Skeletal muscle tissue (tissue), 4 donors: Measurements from ENCODE around the gene CNOT11. TPM values are rescaled to one million over a fixed set of nuclear protein-coding genes. Genes with fewer than 3 reads are reported as not detected.
"Not testable (repeated sequence)": the region's sequence is repeated elsewhere in the genome, so short reads cannot be mapped to it uniquely, and the experiment has no call there.

ENCODE experiments used
- H3K27ac ChIP-seq: one replicate; pipeline ENCODE4 v1.7.0; 2013; ENCODE audit warnings: mild to moderate bottlenecking, low read depth, low read length, inconsistent platforms
- H3K27me3 ChIP-seq, 3 donors: one replicate each; pipeline ENCODE4 v1.7.0; 2013; ENCODE audit warnings: low read length in 3 of 3; ENCODE audit not compliant: control insufficient read depth in 3 of 3, insufficient read depth in 3 of 3
- H3K36me3 ChIP-seq, 3 donors: one replicate each; pipeline ENCODE4 v1.7.0; 2013; ENCODE audit warnings: low read length in 3 of 3; ENCODE audit not compliant: control insufficient read depth in 3 of 3, insufficient read depth in 3 of 3
- H3K4me1 ChIP-seq, 3 donors: one replicate each; pipeline ENCODE4 v1.7.0; 2013; ENCODE audit warnings: low read length in 3 of 3, mild to moderate bottlenecking in 3 of 3; ENCODE audit not compliant: control insufficient read depth in 3 of 3, insufficient read depth in 3 of 3
- H3K4me3 ChIP-seq, 3 donors: one replicate each; pipeline ENCODE4 v1.7.0; 2013; ENCODE audit warnings: low read length in 3 of 3
- H3K9ac ChIP-seq, 3 donors: one replicate each; pipeline ENCODE4 v1.7.0; 2013; ENCODE audit warnings: low read length in 3 of 3, mild to moderate bottlenecking in 3 of 3, moderate library complexity in 2 of 3, low read depth in 1 of 3
- H3K9me3 ChIP-seq, 3 donors: one replicate each; pipeline ENCODE4 v1.7.0; 2013; ENCODE audit warnings: low read length in 3 of 3; ENCODE audit not compliant: control insufficient read depth in 3 of 3
- total RNA-seq: library from RNA; depleted of rRNA; stranded (reverse); fragments of >200 nt; gene quantifications from one replicate; pipeline ENCODE4 v1.2.3, GENCODE V29; 2014
- donor health status: Osteomylitis.

Gene CNOT11
- total RNA-seq: 19.8 TPM

- Histone ChIP-seq H3K9ac (peak within 1 kb of the TSS; percentile 89 to 96 (median 94)), H3K9me3 (no peaks in the 10 kb centered on the region), H3K4me1 (peaks cover 18 to 26% (median 22%) of the 10 kb centered on the region in 3 donors), H3K36me3 (peaks cover 0 to 2% (median 0%) of the 10 kb centered on the region in 3 donors), H3K27ac (peak within 1 kb of the TSS; percentile 87), H3K27me3 (no peaks in the 10 kb centered on the region), H3K4me3 (peak within 1 kb of the TSS; percentile 78 to 94 (median 89))
These were observed at the start of gene CNOT11 for GRCh38 chr2:101252408-101253012. Gene CNOT11 (plus strand): TSS chr2:101252886. CDS start chr2:101252965, 79 bp downstream.

GRCh38 chr2:101204400-101205115 is 48.1 kb upstream of the CNOT11 start:
- no peaks in the 10 kb centered on the region for H3K27me3 ChIP-seq

GRCh38 chr2:101205521-101206479 is 46.9 kb upstream of the CNOT11 start:
- Histone ChIP-seq H3K36me3 (no peaks in the 10 kb centered on the region), H3K9me3 (peaks cover 0 to 3% (median 0%) of the 10 kb centered on the region in 3 donors), H3K9ac (peak overlapping the region; percentile 23 to 36 (median 27)), H3K4me1 (peaks cover 0 to 5% (median 0%) of the 10 kb centered on the region in 3 donors), H3K27me3 (no peaks in the 10 kb centered on the region), H3K4me3 (peak overlapping the region; percentile 38 to 52 (median 48)), H3K27ac (no peak overlapping the region)

More at GRCh38 chr2:101204400-101205115, 48.1 kb upstream of the CNOT11 start:
- Histone ChIP-seq H3K4me3 (no peak overlapping the region), H3K9me3 (no peaks in the 10 kb centered on the region), H3K36me3 (no peaks in the 10 kb centered on the region), H3K4me1 (peaks cover 0 to 5% (median 0%) of the 10 kb centered on the region in 3 donors), H3K9ac (no peak overlapping the region), H3K27ac (no peak overlapping the region)

GRCh38 chr2:101208830-101209229 is 43.9 kb upstream of the CNOT11 start:
- H3K27ac ChIP-seq: no peak overlapping the region
- H3K36me3 ChIP-seq: no peaks in the 10 kb centered on the region
- no peak overlapping the region for H3K9ac ChIP-seq
- no peaks in the 10 kb centered on the region for H3K27me3 ChIP-seq
- H3K4me3 ChIP-seq: no peak overlapping the region
- H3K4me1 ChIP-seq: peaks cover 0 to 5% (median 0%) of the 10 kb centered on the region in 3 donors
- peaks cover 0 to 3% (median 0%) of the 10 kb centered on the region in 3 donors for H3K9me3 ChIP-seq

- no peak overlapping the region for H3K9ac ChIP-seq
- peaks cover 0 to 7% (median 3%) of the 10 kb centered on the region in 3 donors for H3K4me1 ChIP-seq
- H3K4me3 ChIP-seq: no peak overlapping the region
- H3K27ac ChIP-seq: no peak overlapping the region
- H3K27me3 ChIP-seq: no peaks in the 10 kb centered on the region
- no peaks in the 10 kb centered on the region for H3K36me3 ChIP-seq
- H3K9me3 ChIP-seq: no peaks in the 10 kb centered on the region
These were observed 33.4 kb upstream of the CNOT11 start for GRCh38 chr2:101219246-101219645.

GRCh38 chr2:101220091-101220490 is 32.6 kb upstream of the CNOT11 start:
- not testable (repeated sequence) for H3K9me3 ChIP-seq, H3K4me1 ChIP-seq, H3K4me3 ChIP-seq, H3K27ac ChIP-seq, H3K36me3 ChIP-seq, H3K9ac ChIP-seq, H3K27me3 ChIP-seq

GRCh38 chr2:101223814-101224231 is 28.9 kb upstream of the CNOT11 start:
- Histone ChIP-seq H3K36me3 (no peaks in the 10 kb centered on the region), H3K27ac (no peak overlapping the region), H3K9ac (no peak overlapping the region), H3K27me3 (no peaks in the 10 kb centered on the region), H3K4me3 (peak overlapping the region in 1 of 3 donors; percentile 27), H3K9me3 (no peaks in the 10 kb centered on the region), H3K4me1 (peaks cover 0 to 7% (median 3%) of the 10 kb centered on the region in 3 donors)

- Histone ChIP-seq H3K27me3 (no peaks in the 10 kb centered on the region), H3K4me3 (no peak overlapping the region), H3K9ac (no peak overlapping the region), H3K27ac (no peak overlapping the region), H3K4me1 (no peaks in the 10 kb centered on the region), H3K9me3 (no peaks in the 10 kb centered on the region), H3K36me3 (no peaks in the 10 kb centered on the region)
These were observed 22.1 kb upstream of the CNOT11 start for GRCh38 chr2:101230541-101231001.

GRCh38 chr2:101231240-101231639 is 21.4 kb upstream of the CNOT11 start:
- Histone ChIP-seq H3K4me1 (no peaks in the 10 kb centered on the region), H3K9me3 (no peaks in the 10 kb centered on the region), H3K4me3 (no peak overlapping the region), H3K9ac (no peak overlapping the region), H3K36me3 (no peaks in the 10 kb centered on the region), H3K27ac (no peak overlapping the region), H3K27me3 (no peaks in the 10 kb centered on the region)
